Activated CD8-positive, alpha-beta memory T cell treated with anti-CD3 and anti-CD28 coated beads, Interleukin-2, amount 50 U/mL, for 4 hours (primary cell): Measurements from ENCODE around the gene RAD54L.
"Not testable (repeated sequence)": the region's sequence is repeated elsewhere in the genome, so short reads cannot be mapped to it uniquely, and the experiment has no call there.

ENCODE experiments used
- DNase-seq: peaks from one replicate; pipeline ENCODE4 v3.0.0-alpha.2; 2020

The RAD54L gene

GRCh38 chr1:46288485-46289133 is 41.0 kb downstream of the RAD54L start:
- no peak for DNase-seq

GRCh38 chr1:46289134-46289494 is 41.6 kb downstream of the RAD54L start:
- DNase-seq = no peak

GRCh38 chr1:46289976-46290375 is 42.4 kb downstream of the RAD54L start:
- no peak for DNase-seq

- DNase-seq = no peak
These were observed 47.7 kb downstream of the RAD54L start for GRCh38 chr1:46295306-46295705.

- no peak for DNase-seq
These were observed 50.8 kb downstream of the RAD54L start for GRCh38 chr1:46298387-46298786.

GRCh38 chr1:46300673-46301405 is 53.3 kb downstream of the RAD54L start:
- no peak for DNase-seq

- no peak for DNase-seq
These were observed 53.8 kb downstream of the RAD54L start for GRCh38 chr1:46301406-46301807.

GRCh38 chr1:46301808-46302640 is 54.5 kb downstream of the RAD54L start:
- peak; percentile 56 for DNase-seq

- peak; percentile 28 for DNase-seq
These were observed 55.1 kb downstream of the RAD54L start for GRCh38 chr1:46302641-46303037.

- peak; percentile 91 for DNase-seq
These were observed 55.7 kb downstream of the RAD54L start, which contains the start of the genes LRRC41 and UQCRH for GRCh38 chr1:46303038-46303871. Gene LRRC41, minus strand, starts transcription at chr1:46303616. Its CDS starts 294 bp downstream, at chr1:46303322. Gene UQCRH, plus strand, starts transcription at chr1:46303698. Its CDS starts 69 bp downstream, at chr1:46303767.

- DNase-seq = no peak
These were observed 56.3 kb downstream of the RAD54L start for GRCh38 chr1:46303872-46304326.

- no peak for DNase-seq
These were observed 58.6 kb downstream of the RAD54L start for GRCh38 chr1:46306159-46306530.

- no peak for DNase-seq
These were observed 62.0 kb downstream of the RAD54L start for GRCh38 chr1:46309401-46310159.

- no peak for DNase-seq
These were observed 62.8 kb downstream of the RAD54L start for GRCh38 chr1:46310321-46310720.

GRCh38 chr1:46315669-46316403 is 68.3 kb downstream of the RAD54L start:
- DNase-seq = no peak

GRCh38 chr1:46317323-46317722 is 69.8 kb downstream of the RAD54L start:
- DNase-seq = no peak

- not testable (repeated sequence) for DNase-seq
These were observed 71.7 kb downstream of the RAD54L start for GRCh38 chr1:46319301-46319700.

GRCh38 chr1:46319960-46320914 is 72.7 kb downstream of the RAD54L start:
- not testable (repeated sequence) for DNase-seq

GRCh38 chr1:46322191-46322590 is 74.6 kb downstream of the RAD54L start:
- not testable (repeated sequence) for DNase-seq
